Limb (tissue), 2 donors: ENCODE measurements around the gene BIRC7.

Experiments used
- DNase-seq, 2 donors: peaks; one replicate each; pipeline ENCODE4 v3.0.0-alpha.2; 2016; ENCODE audit errors: extremely low spot score in 2 of 2

Gene BIRC7

GRCh38 chr20:63224412-63225081 is 11.2 kb upstream of the BIRC7 start:
- DNase-seq: no peak

- no peak for DNase-seq
These were observed 10.6 kb upstream of the BIRC7 start for GRCh38 chr20:63225082-63225454.

GRCh38 chr20:63226042-63226943 is 9.4 kb upstream of the BIRC7 start:
- DNase-seq: no peak

GRCh38 chr20:63227260-63227659 is 8.4 kb upstream of the BIRC7 start:
- DNase-seq: no peak

GRCh38 chr20:63228806-63229205 is 6.9 kb upstream of the BIRC7 start:
- peak in 1 of 2 donors; percentile 36 for DNase-seq

GRCh38 chr20:63230800-63231268 is 4.9 kb upstream of the BIRC7 start:
- DNase-seq: peak; percentile 71 to 75

GRCh38 chr20:63232235-63233060 is 3.3 kb upstream of the BIRC7 start:
- DNase-seq: no peak

GRCh38 chr20:63233061-63233344 is 2.7 kb upstream of the BIRC7 start:
- DNase-seq: no peak

- no peak for DNase-seq
These were observed 1.8 kb upstream of the BIRC7 start for GRCh38 chr20:63233924-63234323.

GRCh38 chr20:63234693-63235398 is 859 bp upstream of the BIRC7 start:
- no peak for DNase-seq

GRCh38 chr20:63236116-63236837 is 572 bp downstream of the BIRC7 start:
- no peak for DNase-seq

- no peak for DNase-seq
These were observed 2.3 kb downstream of the BIRC7 start for GRCh38 chr20:63238031-63238430.

GRCh38 chr20:63238514-63239125 is 2.9 kb downstream of the BIRC7 start:
- DNase-seq: no peak

GRCh38 chr20:63239431-63239830 is 3.7 kb downstream of the BIRC7 start:
- DNase-seq: no peak

- no peak for DNase-seq
These were observed 4.3 kb downstream of the BIRC7 start for GRCh38 chr20:63240004-63240403.

- no peak for DNase-seq
These were observed 5.6 kb downstream of the BIRC7 start for GRCh38 chr20:63241272-63241671.

- no peak for DNase-seq
These were observed 7.0 kb downstream of the BIRC7 start for GRCh38 chr20:63242736-63243135.

- no peak for DNase-seq
These were observed 8.0 kb downstream of the BIRC7 start for GRCh38 chr20:63243604-63244247.

- no peak for DNase-seq
These were observed 8.8 kb downstream of the BIRC7 start for GRCh38 chr20:63244468-63244867.
